NCI-H69 (cell line): ENCODE results near the gene RSL24D1.

Experiments
- DNase-seq: peaks from one replicate; lab custom pipeline; 2025; lab: John Stamatoyannopoulos, UW

Gene RSL24D1

GRCh38 chr15:55196458-55197361, at the start of gene RSL24D1:
Gene RSL24D1 (minus strand): TSS chr15:55196941. CDS start chr15:55196890, 51 bp downstream.
- peak; percentile 99 for DNase-seq

GRCh38 chr15:55245059-55245458, 48.3 kb upstream of the RSL24D1 start:
- no peak for DNase-seq

DNA sequence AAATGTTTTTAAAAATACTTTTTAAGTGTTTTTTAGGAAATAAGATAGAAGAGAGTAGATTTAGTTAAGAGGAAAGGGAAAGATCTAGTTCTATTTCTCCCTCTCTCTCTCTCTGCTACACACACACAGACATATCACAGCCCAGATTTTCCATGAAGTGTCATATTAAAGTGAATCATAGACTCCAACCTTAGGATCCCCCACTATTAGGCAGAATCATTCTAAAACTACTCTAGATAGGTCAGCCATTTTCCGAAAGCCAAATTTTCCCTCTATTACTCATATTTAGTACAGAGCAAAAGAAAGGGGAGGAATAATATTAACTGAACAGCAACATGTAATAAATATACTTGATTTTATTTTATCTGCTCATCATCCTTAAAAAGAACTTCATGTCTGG, 45.1 kb upstream of the RSL24D1 start:
- no peak for DNase-seq

GRCh38 chr15:55241186-55241585, 44.4 kb upstream of the RSL24D1 start:
- no peak for DNase-seq

- no peak for DNase-seq
These were observed 43.5 kb upstream of the RSL24D1 start for GRCh38 chr15:55240125-55240760.

DNA sequence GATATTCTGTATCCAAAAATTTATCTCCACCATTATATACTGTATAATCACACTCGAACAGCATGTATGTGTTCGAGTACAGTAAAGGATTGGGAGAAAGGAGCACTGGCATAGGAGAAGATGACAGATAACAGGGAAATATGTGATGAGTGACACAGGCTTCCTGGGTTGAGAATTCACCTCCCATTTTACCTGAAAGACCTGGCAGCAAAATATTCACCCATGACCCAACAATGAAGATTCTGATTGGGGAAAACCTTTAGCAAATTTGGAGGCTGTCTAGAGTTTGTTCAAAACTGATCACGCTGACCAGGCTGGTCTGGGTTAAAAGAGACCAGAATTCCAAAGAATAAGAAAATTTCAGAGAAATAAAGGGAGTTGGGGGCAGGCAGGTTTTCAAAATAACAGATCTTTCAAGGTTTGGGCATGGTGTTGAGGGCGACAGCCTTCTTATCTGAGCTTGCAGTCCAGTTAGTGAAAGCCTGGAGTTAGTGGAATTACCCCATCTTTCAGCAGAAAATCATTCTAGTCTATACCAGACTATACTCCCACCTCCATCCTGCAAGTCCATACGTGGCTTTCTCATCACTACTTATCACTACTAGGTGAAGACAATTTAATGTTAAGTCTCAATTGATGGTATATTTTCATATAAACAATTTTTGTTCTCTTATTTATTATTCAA, 42.8 kb upstream of the RSL24D1 start:
- no peak for DNase-seq

- no peak for DNase-seq
These were observed 42.1 kb upstream of the RSL24D1 start for GRCh38 chr15:55238877-55239276.

- no peak for DNase-seq
These were observed 40.7 kb upstream of the RSL24D1 start for GRCh38 chr15:55237219-55238130.

GRCh38 chr15:55235546-55236036, 38.9 kb upstream of the RSL24D1 start:
- no peak for DNase-seq

DNA sequence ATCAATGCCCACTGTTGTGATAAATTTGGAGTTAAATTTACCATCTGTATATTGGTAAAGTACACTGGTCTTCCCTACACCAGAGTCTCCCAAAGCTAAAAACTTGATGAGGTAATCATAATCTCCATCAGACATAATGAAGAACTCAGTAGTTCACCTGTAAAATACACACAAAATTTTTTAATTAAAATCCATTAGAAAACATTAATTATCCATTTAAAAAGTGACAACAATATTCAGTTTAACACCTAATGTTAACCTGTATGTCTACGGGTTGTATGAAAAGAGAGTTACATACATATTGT, 38.0 kb upstream of the RSL24D1 start:
- no peak for DNase-seq

DNA sequence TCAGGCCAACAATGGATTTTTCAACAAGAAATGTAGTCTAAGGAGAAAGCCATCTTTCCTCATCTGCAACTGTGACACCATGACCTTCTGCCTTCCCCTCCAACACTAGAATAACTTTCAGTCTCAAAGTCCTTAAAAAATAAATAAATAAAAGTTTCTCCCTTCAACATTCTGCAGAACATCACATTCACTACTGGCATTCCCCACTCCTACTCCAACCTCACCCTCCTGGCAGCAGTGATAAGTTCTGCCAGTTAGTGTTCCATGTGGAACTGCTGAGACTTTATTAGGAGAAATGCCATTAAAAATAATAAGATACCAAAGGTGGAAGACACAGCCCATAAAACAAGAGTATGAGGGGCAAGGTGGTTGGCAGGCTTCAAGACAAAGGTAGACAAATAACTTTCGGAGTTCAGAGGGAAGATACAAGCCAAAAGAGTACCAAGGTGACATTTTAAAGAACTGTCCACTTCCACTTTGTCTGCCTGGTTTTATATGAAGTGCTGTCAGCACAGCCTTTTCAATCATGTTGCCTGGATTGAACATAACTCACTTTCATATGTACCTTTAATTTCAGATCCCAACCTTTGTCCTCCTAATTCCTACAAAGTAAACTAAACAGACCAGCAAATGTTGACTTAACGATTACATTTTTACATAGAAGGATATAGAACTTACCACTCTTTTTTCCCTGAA, 37.5 kb upstream of the RSL24D1 start:
- DNase-seq, result no peak

DNA sequence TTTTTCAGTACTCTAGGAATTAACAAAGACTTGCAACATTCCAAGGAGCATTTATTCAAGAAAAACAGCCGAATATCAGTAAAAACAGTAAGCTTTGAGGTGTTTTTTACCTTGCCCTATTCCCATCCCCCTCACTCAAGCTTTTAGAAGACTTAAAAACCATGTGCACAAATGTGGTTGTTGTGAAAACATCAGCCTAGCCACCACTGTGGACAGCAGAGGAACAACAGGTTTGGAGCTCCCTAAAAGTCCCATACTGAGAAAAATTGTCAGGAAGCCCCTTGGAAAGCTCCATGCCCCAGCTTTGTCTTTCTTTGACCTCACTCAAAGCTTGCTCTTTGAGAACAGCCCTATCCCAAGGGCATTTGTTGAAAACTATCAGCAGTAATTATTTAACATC, 34.7 kb upstream of the RSL24D1 start:
- DNase-seq, result no peak

- no peak for DNase-seq
These were observed 34.2 kb upstream of the RSL24D1 start for GRCh38 chr15:55230953-55231352.

GRCh38 chr15:55230051-55230670, 33.4 kb upstream of the RSL24D1 start:
- DNase-seq, result no peak

DNA sequence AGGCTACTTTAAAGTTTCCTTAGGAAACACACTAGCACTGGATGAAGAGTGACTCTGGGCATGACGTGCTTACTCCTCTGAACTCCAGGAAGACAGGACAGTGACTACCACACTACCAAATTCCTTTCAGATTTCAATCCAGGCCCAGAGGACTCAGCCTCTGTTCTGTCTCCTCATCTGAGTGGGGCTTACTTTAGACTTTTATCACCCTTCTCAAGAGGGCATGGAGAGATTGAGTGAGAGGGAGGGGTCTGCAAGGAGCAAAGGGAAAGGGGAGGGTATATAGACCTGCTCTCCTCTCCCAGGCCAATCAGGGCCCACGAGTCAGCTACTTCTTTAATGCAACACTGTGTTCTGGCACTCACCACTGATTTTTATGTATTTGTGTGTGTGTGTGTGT, 29.4 kb upstream of the RSL24D1 start:
- DNase-seq, result no peak

DNA sequence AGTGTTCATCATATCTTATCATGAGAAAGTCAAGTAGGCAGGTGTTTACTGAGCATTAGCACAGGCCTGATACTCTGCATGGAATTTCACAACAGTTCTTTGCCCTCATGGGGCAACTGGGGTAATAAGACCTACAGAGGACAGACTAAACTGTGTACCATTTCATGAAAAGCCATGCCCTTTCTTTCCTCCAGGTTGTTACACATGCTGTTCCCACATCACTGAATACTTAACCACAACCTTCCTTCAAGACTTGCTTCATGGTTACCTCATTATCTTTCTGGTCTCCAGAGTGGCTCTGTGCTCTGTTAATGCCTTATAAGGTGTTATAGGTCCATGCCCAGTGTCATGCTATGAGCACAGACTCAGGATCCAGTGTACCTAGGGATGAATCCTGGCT, 28.2 kb upstream of the RSL24D1 start:
- no peak for DNase-seq

DNA sequence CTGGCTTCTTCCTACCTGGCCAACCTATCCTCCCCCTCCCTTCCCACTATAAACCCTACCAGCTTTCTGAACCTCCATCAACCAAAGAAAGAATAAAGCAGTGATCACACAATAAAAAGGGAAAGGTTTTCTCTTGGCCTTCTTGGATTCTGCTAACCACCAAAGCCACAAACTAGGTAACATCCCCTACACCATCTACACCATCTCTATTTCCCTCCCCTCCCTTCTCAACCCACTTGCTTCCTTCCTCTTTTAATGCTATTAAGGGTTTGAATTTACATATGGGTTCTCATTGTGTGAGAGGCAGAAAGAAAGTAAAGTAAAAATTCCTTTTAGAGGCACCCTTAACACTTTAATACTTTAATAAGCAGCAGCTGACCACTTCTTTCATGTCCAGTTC, 25.8 kb upstream of the RSL24D1 start:
- no peak for DNase-seq

DNA sequence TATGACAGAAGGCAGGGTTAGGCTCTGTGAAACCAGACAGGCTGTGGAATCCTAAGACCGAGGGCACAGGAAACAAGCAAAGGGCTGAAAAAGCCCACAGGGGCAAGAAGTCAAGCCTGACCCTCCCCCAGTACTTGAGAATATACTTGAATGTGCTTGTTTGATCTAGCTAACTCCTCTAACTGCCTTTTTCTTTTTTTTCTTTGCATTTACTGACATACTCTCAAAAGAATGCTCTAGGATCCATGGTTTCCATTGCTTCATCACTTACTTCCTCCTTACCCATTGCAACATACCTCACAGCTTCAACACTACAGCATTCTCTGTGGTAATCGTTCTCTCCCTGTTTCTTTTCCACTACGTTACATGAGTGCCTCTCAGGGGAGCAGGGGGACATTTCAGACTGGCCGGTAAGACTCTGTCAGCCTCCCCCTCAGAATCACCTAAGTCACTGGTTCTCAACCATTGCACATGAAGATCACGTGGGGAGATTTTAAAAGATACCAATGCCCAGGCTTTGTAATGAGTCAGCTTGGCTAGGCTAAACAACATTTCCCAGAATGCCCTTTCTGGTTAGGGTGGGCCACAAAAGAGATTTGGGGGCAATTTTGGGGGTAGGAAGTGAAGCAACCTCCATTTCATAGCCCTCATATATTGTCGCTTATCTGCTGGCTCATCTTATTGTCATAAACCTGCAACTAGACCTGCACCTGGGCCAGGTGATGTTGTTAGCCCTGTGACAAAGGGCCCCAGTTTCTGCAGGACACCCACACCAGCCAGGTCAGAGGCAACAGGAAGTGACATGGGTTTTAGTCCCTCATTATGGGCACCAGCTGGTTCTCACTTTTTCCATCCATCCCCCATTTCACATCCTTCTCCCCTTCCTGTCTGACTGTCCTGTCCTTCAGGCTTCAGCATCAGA, 24.6 kb upstream of the RSL24D1 start:
- no peak for DNase-seq

DNA sequence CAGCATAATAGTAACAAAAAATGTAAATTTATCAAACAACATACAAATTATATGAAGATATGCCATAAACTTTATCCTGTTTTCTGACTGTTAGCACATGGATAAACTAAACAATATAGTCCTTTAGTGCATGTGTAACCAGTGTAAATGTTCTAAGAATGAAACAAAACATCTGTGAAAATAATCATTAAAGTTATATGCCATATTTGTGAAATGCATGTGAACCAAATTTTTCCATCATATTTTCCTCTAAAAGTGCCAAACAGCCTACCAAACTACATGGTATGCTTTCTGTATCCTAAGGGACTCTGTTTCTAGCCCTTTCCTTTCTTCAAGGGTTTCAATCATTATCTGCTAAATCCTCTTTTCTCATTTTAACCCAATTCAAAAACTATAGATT, 23.9 kb upstream of the RSL24D1 start:
- no peak for DNase-seq

- DNase-seq, result no peak
These were observed 21.3 kb upstream of the RSL24D1 start for GRCh38 chr15:55218056-55218455.
